SU-DHL-6 (cell line): ENCODE data around the gene DYSF.

Experiments used
- H2AFZ ChIP-seq: fragments of 200-600 bp; sonication (generic); 2 replicates; pipeline ENCODE4 v1.6.1; 2014; ENCODE audit warnings: low read depth, mild to moderate bottlenecking, moderate library complexity, mixed read lengths, antibody characterized with exemption, low read length; ENCODE audit not compliant: severe bottlenecking
- H3F3A ChIP-seq: fragments of 200-600 bp; shearing (Covaris generic); 2 replicates; pipeline ENCODE4 v1.6.0; 2016; ENCODE audit warnings: antibody characterized with exemption, mild to moderate bottlenecking; ENCODE audit not compliant: insufficient read depth
- H3K27ac ChIP-seq: fragments of 200-600 bp; sonication (generic); 2 replicates; pipeline ENCODE4 v1.5.1; 2016; ENCODE audit warnings: low read depth, mild to moderate bottlenecking, low read length, moderate library complexity, mixed read lengths
- H3K27me3 ChIP-seq: fragments of 200-600 bp; sonication (generic), shearing (Covaris generic); 2 replicates; pipeline ENCODE4 v1.6.0; 2014; ENCODE audit warnings: mild to moderate bottlenecking, low read length
- H3K36me3 ChIP-seq: fragments of 200-600 bp; sonication (generic); 2 replicates; pipeline ENCODE4 v1.6.1; 2014; ENCODE audit warnings: mild to moderate bottlenecking, low read length, mixed read lengths
- H3K4me2 ChIP-seq: fragments of 300-600, 200-600 bp; shearing (Covaris generic), sonication (generic); 2 replicates; pipeline ENCODE4 v1.6.0; 2014; ENCODE audit warnings: low read length, low read depth, mild to moderate bottlenecking; ENCODE audit not compliant: poor library complexity, severe bottlenecking
- H3K4me3 ChIP-seq: fragments of 200-600 bp; sonication (generic); 2 replicates; pipeline ENCODE4 v1.5.1; 2014; ENCODE audit warnings: antibody characterized with exemption, low read length, mild to moderate bottlenecking, mixed read lengths; ENCODE audit not compliant: insufficient read depth, poor library complexity, severe bottlenecking
- H3K79me2 ChIP-seq: fragments of 200-600 bp; sonication (generic); 2 replicates; pipeline ENCODE4 v1.6.1; 2014; ENCODE audit warnings: mild to moderate bottlenecking, low read length, moderate library complexity; ENCODE audit not compliant: insufficient read depth
- H3K9ac ChIP-seq: fragments of 200-600 bp; sonication (generic); 2 replicates; pipeline ENCODE4 v1.7.0; 2014; ENCODE audit warnings: mild to moderate bottlenecking, low read length
- H3K9me2 ChIP-seq: fragments of 200-600 bp; sonication (generic); replicated peaks from 2 replicates; pipeline ENCODE4 v1.6.1; 2014; ENCODE audit warnings: low read length; ENCODE audit not compliant: insufficient read depth
- H3K9me3 ChIP-seq: fragments of 200-600 bp; sonication (generic); 2 replicates; pipeline ENCODE4 v1.6.1; 2014; ENCODE audit warnings: low read length, mixed read lengths; ENCODE audit not compliant: insufficient read depth
- H4K20me1 ChIP-seq: fragments of 200-600 bp; sonication (generic); 2 replicates; pipeline ENCODE4 v1.6.1; 2014; ENCODE audit warnings: low read depth, mild to moderate bottlenecking, antibody characterized with exemption, low read length, moderate library complexity, mixed read lengths
- CTCF ChIP-seq: fragments of 200-600 bp; sonication (generic); IDR thresholded peaks from one replicate; pipeline ENCODE4 v1.5.1; 2017; ENCODE audit warnings: antibody characterized with exemption, mild to moderate bottlenecking, low read length, moderate library complexity; ENCODE audit not compliant: insufficient read depth, poor library complexity, severe bottlenecking
- EZH2phosphoT487 ChIP-seq: fragments of 200-600 bp; sonication (generic), shearing (Covaris generic); conservative IDR thresholded peaks from 2 replicates; pipeline ENCODE4 v1.6.1; 2018; ENCODE audit warnings: mild to moderate bottlenecking, antibody characterized with exemption, low read length, moderate library complexity, mixed read lengths

The DYSF gene

DNA sequence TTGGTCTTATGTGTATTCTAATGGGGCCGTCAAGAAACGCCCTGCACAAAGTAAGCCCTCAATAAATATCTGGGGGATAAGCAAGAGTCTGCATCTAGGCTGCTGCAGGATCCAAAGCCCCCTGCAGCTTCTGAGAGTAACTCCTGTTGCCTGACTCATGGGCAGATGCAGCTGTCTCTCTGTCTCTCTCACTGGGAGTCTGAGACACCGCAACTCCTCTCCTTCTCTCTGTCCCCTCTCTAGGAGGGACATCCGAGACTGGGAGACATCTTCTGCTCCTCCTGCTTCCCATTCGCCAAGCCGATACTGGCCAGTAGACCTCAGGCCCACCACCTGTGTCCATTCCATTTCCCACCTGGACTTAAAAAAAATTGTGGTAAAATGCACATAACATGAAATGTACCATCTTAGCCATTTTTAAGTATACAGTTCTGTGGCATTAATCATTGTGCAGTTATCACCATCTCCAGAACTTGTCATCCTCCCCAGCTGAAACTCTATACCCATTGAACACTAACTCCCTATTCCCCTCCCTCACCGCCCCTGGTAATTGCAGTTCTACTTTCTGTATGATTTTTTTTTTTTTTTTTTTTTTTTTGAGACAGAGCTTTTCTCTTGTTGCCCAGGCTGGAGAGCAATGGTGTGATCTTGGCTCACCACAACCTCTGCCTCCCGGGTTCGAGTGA is 20.1 kb downstream of the DYSF start:
- no peaks in the 10 kb centered on the region for H3K79me2 ChIP-seq
- no peak overlapping the region for H3K4me2 ChIP-seq

GRCh38 chr2:71474116-71474743 is 20.9 kb downstream of the DYSF start:
- Histone ChIP-seq H2AFZ (no peak overlapping the region), H3K9me3 (no peaks in the 10 kb centered on the region), H3K4me2 (no peak overlapping the region), H3K4me3 (no peak overlapping the region), H3F3A (no peaks in the 10 kb centered on the region), H3K9me2 (no peaks in the 10 kb centered on the region), H3K9ac (no peak overlapping the region), H3K79me2 (no peaks in the 10 kb centered on the region), H3K27ac (no peak overlapping the region), H4K20me1 (no peaks in the 10 kb centered on the region), H3K27me3 (no peaks in the 10 kb centered on the region), H3K36me3 (no peaks in the 10 kb centered on the region)
- TF ChIP-seq CTCF: no peak
- TF ChIP-seq EZH2phosphoT487: no peak

More for the DNA sequence above, 20.1 kb downstream of the DYSF start:
- Histone ChIP-seq H3K4me3 (no peak overlapping the region), H3K36me3 (no peaks in the 10 kb centered on the region), H3K9me2 (no peaks in the 10 kb centered on the region), H3F3A (no peaks in the 10 kb centered on the region), H3K9ac (no peak overlapping the region), H4K20me1 (no peaks in the 10 kb centered on the region), H3K27me3 (no peaks in the 10 kb centered on the region), H2AFZ (no peak overlapping the region), H3K9me3 (no peaks in the 10 kb centered on the region), H3K27ac (no peak overlapping the region)
- TF ChIP-seq EZH2phosphoT487 (no peak), CTCF (no peak)

GRCh38 chr2:71474744-71475397 is 21.5 kb downstream of the DYSF start:
- Histone ChIP-seq H3K4me2 (no peak overlapping the region), H2AFZ (no peak overlapping the region), H3F3A (no peaks in the 10 kb centered on the region), H3K27ac (no peak overlapping the region), H3K79me2 (no peaks in the 10 kb centered on the region), H3K4me3 (no peak overlapping the region), H3K9me2 (no peaks in the 10 kb centered on the region), H3K36me3 (no peaks in the 10 kb centered on the region), H3K27me3 (no peaks in the 10 kb centered on the region), H3K9me3 (no peaks in the 10 kb centered on the region), H4K20me1 (no peaks in the 10 kb centered on the region), H3K9ac (no peak overlapping the region)
- no peak for TF ChIP-seq CTCF
- TF ChIP-seq EZH2phosphoT487: no peak
